ENCODE results near the gene MGAT2.
"Not testable (repeated sequence)": the region's sequence is repeated elsewhere in the genome, so short reads cannot be mapped to it uniquely, and the experiment has no call there.

MGAT2 gene

GRCh38 chr14:49620182-49621113 is at the start of gene MGAT2, which contains the start of gene RPL36AL:
Gene MGAT2 (plus strand): TSS chr14:49620799. CDS start chr14:49621269, 470 bp downstream.
Gene RPL36AL (minus strand): TSS chr14:49620626. CDS start chr14:49619104, 1,522 bp downstream.
- DNase-seq: peak; percentile 99

- DNase-seq: no peak
Observed at GRCh38 chr14:49574038-49574437, 46.6 kb upstream of the MGAT2 start.

GRCh38 chr14:49578141-49578540 is 42.5 kb upstream of the MGAT2 start:
- no peak for DNase-seq

GRCh38 chr14:49579841-49580240 is 40.8 kb upstream of the MGAT2 start:
- no peak for DNase-seq

GRCh38 chr14:49581209-49582112 is 39.1 kb upstream of the MGAT2 start:
- DNase-seq: no peak

- no peak for DNase-seq
Observed at GRCh38 chr14:49582113-49582977, 38.3 kb upstream of the MGAT2 start.

GRCh38 chr14:49583629-49584028 is 37.0 kb upstream of the MGAT2 start:
- no peak for DNase-seq

- no peak for DNase-seq
Observed at GRCh38 chr14:49584058-49584457, 36.5 kb upstream of the MGAT2 start.

GRCh38 chr14:49584981-49585640 is 35.5 kb upstream of the MGAT2 start:
- not testable (repeated sequence) for DNase-seq

- DNase-seq: peak; percentile 99
Observed at GRCh38 chr14:49585803-49586672, 34.6 kb upstream of the MGAT2 start, which contains the start of gene RPS29. Gene RPS29 (minus strand): TSS chr14:49586380. CDS start chr14:49586346, 34 bp downstream.

GRCh38 chr14:49586673-49587460 is 33.7 kb upstream of the MGAT2 start:
- DNase-seq: peak; percentile 84

GRCh38 chr14:49589387-49589786 is 31.2 kb upstream of the MGAT2 start:
- DNase-seq: no peak

GRCh38 chr14:49593016-49593415 is 27.6 kb upstream of the MGAT2 start:
- peak; percentile 78 for DNase-seq

GRCh38 chr14:49594347-49595091 is 26.1 kb upstream of the MGAT2 start:
- DNase-seq: peak; percentile 29

- DNase-seq: no peak
Observed at GRCh38 chr14:49598189-49598484, 22.5 kb upstream of the MGAT2 start.

- DNase-seq: peak; percentile 87
Observed at GRCh38 chr14:49598485-49599300, 21.9 kb upstream of the MGAT2 start, which contains the start of gene LRR1. Gene LRR1 (plus strand): TSS chr14:49598940. CDS start chr14:49599021, 81 bp downstream.

GRCh38 chr14:49607583-49607982 is 13.0 kb upstream of the MGAT2 start:
- no peak for DNase-seq

- DNase-seq: no peak
Observed at GRCh38 chr14:49612251-49612650, 8.3 kb upstream of the MGAT2 start.
